KBM-7 (cell line): ENCODE measurements around the gene GPX3.

Experiments
- DNase-seq: peaks from one replicate; pipeline ENCODE4 v3.0.0-alpha.2; 2015
- in situ Hi-C: fragments of 300-500 bp; cut with MboI; formaldehyde crosslinking; loops from 2 replicates; pipeline ENCODE4 v1.14.3; 2020; ENCODE audit warnings: low sequenced_read_pairs, low pct_unique_long_range_greater_than_20kb, mixed read lengths

GPX3 gene

GRCh38 chr5:151029179-151030055 is 9.0 kb downstream of the GPX3 start:
- DNase-seq = no peak
- in situ Hi-C loops = no loop called here

GRCh38 chr5:151030056-151030336 is 9.6 kb downstream of the GPX3 start:
- DNase-seq = no peak
- in situ Hi-C loops = no loop called here

DNA sequence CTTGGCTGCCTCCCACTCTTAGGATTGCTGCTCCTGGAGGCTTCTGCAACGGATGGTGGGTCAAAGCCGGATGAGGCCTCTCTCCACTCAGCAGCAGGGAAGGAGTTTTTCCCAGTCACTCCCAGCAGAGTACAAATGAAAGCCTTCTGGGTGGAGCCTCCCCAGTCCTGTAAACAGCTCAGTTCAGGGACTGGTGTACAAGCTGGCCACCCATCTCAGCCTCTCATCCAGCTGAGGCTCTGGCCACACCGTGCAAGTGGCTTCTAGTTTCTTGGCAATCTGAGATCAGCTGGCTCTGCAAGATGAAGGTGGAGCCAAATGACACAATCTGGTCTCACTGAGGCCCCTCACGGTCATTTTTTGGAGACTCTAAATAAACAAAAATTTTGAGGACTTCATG is 10.0 kb downstream of the GPX3 start:
- in situ Hi-C loops = no loop called here

DNA sequence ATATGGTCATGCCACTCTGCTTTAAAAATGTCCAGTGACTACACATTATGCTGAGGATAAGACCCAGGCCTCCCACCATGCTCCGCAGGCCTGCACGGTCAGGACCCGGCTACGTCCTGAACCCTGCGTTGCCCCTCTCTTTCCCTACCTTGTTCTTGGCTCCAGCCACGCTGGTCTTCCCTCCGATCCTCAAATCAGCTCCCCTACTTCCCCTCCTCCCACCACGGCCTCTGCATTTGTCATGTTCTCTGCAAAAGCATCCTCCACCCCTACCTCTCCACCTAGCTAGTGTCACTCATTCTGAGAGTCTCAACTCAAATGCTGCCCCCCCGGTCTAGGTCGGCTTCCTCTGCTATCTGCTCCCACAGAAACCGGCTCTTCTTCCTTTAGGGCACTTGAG is 11.2 kb downstream of the GPX3 start:
- DNase-seq = no peak
- in situ Hi-C loops = no loop called here

More for the DNA sequence above, 10.0 kb downstream of the GPX3 start:
- no peak for DNase-seq

DNA sequence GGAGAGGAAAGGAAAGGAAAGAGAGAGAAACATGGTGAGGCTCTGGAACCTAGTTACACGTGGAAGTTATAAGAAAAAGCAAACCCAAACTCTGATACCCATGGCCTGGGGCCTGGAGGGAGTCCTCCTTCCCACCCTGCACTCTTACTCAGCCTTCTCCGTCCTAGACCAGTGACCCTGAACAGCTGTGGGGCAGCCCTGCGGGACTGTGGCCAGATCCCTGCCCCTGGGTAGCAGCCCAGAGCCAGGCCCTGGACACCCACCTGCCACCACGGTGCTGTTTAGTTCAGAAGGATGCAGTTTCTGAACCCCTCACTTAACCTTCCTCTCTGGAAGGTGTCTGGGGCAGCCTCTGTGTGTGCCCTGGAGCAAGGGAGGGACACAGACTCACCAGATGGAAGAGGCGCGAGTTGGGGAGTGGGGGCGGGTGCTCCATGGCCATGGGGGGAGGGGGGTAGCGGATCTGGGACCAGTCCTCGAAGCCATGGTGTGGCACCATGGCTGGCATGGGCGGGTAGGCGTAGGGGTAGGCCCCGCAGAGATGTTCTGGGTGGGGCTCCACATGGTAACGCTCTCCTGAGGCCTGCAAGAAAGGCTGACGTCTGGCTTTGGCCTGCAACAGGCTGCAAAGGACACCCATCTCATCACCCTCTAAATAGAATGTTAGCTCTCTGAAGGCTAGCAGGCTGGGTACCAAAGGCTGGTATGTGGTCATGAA is 13.0 kb downstream of the GPX3 start:
- no peak for DNase-seq
- in situ Hi-C loops = no loop called here

DNA sequence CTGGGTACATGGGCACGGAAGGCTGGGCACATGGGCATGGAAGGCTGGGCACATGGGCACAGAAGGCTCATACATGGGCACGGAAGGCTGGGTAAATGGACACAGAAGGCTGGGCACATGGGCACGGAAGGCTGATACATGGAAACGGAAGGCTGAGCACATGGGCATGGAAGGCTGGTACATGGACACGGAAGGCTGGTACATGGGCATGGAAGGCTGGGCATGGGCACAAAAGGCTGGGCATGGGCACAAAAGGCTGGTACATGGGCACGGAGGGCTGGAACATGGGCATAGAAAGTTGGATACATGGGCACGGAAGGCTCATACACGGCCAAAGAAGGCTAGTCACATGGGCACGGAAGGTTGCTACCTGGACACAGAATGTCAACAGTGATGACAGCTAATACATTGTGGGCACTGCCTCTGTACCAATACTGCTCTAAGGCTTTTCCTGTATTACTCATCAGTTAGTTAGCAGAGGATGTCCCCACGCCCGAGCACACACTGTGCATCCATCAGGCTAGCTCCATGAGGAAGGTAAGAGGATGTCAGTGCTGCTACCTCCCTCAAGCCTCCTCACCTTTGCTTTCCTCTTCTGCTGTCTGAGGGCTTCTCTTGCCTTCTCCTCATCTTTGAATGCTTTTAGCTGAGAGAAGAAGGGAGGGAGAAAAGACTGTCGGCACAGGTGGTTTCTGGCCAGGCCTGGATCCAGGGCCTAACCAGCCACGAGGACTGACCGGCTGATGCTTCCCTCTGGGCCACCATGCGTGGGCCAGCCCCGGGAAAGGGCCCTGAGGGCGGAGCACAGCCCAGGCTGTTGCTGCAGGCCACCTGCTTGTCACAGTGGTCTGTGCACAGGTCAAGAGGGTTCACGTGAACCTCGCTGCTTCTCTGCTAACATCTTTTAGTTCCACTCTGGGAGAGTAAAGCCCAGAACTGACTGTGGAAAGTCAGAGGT is 14.3 kb downstream of the GPX3 start:
- DNase-seq = no peak
- in situ Hi-C loops = no loop called here

- in situ Hi-C loops = no loop called here
- DNase-seq = no peak
Observed at GRCh38 chr5:151036556-151036955, 16.2 kb downstream of the GPX3 start.

DNA sequence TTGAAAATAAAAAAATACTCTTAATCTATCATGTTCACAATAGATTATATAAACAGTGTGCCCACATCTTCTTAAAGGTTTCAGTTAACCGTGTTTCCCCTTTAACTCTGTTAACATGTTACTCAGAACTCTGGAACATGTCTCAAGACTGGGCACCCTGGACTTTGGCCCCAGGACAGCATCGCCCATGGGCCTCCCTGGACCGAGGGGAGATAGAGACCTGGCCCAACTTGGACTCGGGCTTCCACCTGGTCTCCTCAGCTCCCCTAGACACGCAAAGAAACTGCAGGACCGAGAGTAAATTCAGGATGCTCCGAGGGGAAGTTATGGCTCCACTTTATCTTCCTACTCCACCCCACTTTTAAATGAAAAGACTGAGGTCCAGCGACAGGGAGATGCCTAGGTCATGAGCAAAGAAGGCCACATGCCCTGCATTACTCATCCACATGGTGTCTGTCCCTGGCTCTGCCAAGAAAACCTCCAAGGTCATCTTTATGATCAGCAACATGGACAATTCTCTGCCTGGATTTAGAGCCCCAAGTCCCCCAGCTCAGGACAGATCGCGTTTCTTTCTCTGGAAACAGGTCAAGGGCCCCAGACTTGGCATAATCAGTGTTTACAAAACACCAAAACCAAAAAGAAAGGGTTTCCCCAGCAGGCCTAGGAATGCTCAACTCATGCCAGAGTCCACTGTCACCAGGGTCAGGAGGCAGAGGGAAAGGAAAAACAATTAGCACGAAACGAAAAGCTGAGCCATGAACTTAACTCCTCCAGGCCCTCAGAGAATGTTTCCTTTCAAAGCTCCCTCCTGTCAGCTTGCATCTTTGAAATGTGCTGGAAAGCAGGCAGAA is 17.4 kb downstream of the GPX3 start:
- in situ Hi-C loops = no loop called here
- DNase-seq = no peak

DNA sequence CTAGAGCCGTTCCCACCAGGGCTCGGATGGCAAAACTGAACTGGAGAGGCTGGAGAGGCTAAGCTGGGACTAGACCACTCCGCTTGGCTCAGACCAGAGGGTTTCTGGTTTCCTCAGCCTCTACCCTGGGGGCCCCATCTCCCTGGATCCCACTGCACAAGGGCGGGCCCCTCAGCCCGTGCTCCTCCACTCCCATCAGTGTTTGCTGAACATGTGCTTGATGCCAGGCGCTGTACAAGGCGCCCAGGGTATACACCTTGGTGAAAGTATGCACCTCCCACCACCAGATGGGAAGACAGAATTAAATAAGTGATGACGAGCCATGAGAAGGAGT is 18.0 kb downstream of the GPX3 start:
- DNase-seq = no peak
- in situ Hi-C loops = no loop called here

DNA sequence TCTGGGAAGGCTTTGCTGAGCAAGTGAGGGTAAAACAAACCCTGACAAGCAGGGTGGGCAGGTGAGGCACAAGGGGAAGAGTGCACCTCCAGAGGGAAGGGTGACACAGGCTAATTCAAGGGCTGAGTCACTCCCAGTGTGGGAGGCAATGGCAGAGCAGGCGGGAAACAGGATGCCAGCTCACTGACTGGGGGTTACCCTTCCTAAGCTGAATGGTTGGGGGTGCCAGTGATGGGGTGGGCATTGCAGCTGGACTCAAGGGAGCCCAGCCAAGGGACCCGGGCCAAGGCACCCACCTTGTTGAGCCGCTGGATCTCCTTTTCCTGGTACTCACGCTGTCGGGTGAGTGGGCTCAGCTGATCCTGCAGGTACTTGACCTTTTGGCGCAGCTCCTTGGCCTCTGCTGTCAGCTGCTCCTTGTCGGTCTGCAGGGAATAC is 18.4 kb downstream of the GPX3 start:
- in situ Hi-C loops = no loop called here
- no peak for DNase-seq

DNA sequence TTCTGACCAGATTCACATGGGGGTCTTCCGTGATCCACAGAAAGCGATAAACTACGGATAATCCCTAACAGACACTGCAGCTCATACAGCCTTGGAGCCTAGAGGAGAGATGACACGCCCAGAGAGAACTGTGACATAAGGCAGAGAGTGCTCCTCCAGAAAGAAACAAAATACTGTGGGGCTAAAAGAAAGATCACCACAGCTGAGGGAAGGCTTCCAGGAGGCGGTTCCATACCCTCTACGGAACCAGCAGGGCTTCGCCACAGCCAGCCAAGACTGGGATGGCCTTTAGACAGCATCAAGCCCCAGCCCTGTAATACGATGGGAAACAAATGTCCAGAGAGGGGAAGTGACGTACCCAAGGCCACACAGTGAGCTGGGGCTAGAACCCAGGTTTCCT is 19.3 kb downstream of the GPX3 start:
- no peak for DNase-seq
- in situ Hi-C loops = no loop called here

DNA sequence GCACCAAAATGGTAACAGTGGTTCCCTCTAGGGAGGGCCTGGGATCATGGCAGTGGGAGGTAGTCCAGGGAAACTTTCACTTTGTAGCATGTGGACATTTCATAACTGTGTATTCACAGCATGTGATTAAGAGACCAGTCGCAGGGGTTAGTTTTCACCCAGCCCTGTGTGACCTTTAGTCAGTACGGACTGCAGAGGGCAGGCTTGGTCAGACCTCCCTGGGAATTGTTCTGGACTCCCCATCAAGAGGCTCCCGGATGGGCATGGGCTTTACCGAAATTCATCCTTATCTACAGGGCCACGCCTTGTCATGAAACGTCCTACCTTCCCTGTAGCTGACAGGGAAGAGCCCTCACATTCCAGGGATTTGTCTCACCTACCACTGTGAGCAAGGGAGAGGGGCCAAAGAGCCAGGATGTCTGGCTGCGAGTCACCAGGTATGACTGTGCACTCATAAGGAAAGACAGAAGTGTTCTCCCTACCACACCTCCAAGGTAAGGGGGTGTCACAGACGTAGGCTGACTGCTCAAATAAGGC is 19.9 kb downstream of the GPX3 start:
- DNase-seq = no peak
- in situ Hi-C loops = no loop called here

- DNase-seq = no peak
- in situ Hi-C loops = no loop called here
Observed at GRCh38 chr5:151041577-151042268, 21.3 kb downstream of the GPX3 start.

DNA sequence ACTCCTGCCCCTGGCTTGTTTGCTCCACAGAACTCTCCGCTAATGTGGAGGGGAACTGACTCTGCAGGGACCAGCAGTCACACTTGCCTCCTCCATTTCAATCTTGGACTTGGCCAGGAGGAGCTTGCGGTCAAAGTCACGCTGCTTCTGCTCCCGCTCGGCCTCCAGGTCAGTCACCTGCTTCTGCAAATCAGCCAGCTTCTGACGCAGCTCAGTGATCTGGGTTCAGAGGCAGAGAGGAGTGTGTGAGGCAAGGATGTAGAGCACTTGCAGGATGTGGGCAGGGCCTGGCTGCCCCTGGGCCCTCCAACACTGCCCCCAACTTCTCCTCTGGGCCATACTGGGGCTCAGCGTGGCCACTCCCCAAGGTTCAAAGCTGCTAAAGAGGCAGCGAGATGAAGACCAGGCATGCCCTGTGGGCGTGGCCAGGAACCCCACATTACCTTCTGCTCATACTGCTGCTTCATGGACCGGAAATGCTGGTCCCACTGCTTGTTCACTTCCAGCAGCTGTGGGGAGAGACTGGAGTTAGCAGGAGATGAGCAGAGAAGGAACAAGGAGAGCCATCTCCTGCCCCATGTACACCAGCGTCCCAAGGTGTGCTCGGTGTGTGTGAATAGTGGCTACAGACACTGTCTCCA is 22.2 kb downstream of the GPX3 start:
- in situ Hi-C loops = no loop called here
- DNase-seq = no peak

- no peak for DNase-seq
- in situ Hi-C loops = no loop called here
Observed at GRCh38 chr5:151047814-151048425, 27.5 kb downstream of the GPX3 start.

GRCh38 chr5:151048526-151048925 is 28.1 kb downstream of the GPX3 start:
- in situ Hi-C loops = no loop called here

More at GRCh38 chr5:151048526-151048925, 28.1 kb downstream of the GPX3 start:
- DNase-seq = no peak
